ENCODE results near the gene TMEM272.

The TMEM272 gene

DNA sequence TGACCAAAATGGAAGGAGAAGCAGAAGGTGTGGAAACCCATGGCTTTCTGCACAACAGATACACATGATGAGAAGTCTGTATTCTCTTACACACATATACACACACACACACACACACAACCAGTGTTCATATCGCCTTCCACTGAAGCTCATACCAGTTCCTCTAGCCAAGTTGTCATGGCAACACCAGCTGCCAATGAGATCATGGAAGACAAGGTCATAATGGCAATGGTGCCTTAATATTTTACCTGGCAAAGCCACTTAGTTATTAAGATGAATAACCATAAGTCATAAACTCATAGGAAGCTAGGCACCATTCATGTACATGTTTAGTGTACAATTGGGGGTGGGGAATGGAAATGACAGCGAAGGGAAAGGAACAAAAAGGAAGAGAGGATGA is 38.4 kb downstream of the TMEM272 start (continued):
- no peak for TF ChIP-seq RARB (CRISPR knock-in tag; IDR thresholded peaks at IDR 0.05)
- no peak for TF ChIP-seq OSR1 (CRISPR knock-in tag; IDR thresholded peaks at IDR 0.05)
- TF ChIP-seq BACH2 (CRISPR knock-in tag; IDR thresholded peaks at IDR 0.05; ENCODE audit: borderline replicate concordance), result no peak
- TF ChIP-seq ZC3H10 (CRISPR knock-in tag; IDR thresholded peaks at IDR 0.05), result no peak

- no peak for ATAC-seq
- TF ChIP-seq BACH2 (CRISPR knock-in tag; IDR thresholded peaks at IDR 0.05; ENCODE audit: borderline replicate concordance), result no peak
- TF ChIP-seq ISL1 (CRISPR knock-in tag; IDR thresholded peaks at IDR 0.05), result no peak
- TF ChIP-seq OSR1 (CRISPR knock-in tag; IDR thresholded peaks at IDR 0.05), result no peak
- TF ChIP-seq ZNF8 (CRISPR knock-in tag; IDR thresholded peaks at IDR 0.05), result no peak
- TF ChIP-seq ZFP3 (CRISPR knock-in tag; IDR thresholded peaks at IDR 0.05), result no peak
Measured at GRCh38 chr13:51805925-51806324, 39.1 kb downstream of the TMEM272 start.

GRCh38 chr13:51805313-51805712 is 39.7 kb downstream of the TMEM272 start:
- no peak for ATAC-seq
- no peak for TF ChIP-seq ZC3H10 (CRISPR knock-in tag; IDR thresholded peaks at IDR 0.05)
- TF ChIP-seq ZNF8 (CRISPR knock-in tag; IDR thresholded peaks at IDR 0.05), result no peak
- no peak for TF ChIP-seq CSDC2 (CRISPR knock-in tag; IDR thresholded peaks at IDR 0.05)
- TF ChIP-seq CREB5 (CRISPR knock-in tag; IDR thresholded peaks at IDR 0.05; ENCODE audit: low read depth), result no peak
- TF ChIP-seq, protein P1, sequence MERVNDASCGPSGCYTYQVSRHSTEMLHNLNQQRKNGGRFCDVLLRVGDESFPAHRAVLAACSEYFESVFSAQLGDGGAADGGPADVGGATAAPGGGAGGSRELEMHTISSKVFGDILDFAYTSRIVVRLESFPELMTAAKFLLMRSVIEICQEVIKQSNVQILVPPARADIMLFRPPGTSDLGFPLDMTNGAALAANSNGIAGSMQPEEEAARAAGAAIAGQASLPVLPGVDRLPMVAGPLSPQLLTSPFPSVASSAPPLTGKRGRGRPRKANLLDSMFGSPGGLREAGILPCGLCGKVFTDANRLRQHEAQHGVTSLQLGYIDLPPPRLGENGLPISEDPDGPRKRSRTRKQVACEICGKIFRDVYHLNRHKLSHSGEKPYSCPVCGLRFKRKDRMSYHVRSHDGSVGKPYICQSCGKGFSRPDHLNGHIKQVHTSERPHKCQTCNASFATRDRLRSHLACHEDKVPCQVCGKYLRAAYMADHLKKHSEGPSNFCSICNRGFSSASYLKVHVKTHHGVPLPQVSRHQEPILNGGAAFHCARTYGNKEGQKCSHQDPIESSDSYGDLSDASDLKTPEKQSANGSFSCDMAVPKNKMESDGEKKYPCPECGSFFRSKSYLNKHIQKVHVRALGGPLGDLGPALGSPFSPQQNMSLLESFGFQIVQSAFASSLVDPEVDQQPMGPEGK (CRISPR knock-in tag; IDR thresholded peaks at IDR 0.05; ENCODE audit: borderline replicate concordance), result no peak
- no peak for TF ChIP-seq SNAI2 (CRISPR knock-in tag; IDR thresholded peaks at IDR 0.05)
- no peak for TF ChIP-seq ZFP3 (CRISPR knock-in tag; IDR thresholded peaks at IDR 0.05)
- TF ChIP-seq TCF4 (CRISPR knock-in tag; IDR thresholded peaks at IDR 0.05; ENCODE audit: borderline replicate concordance), result no peak
- no peak for TF ChIP-seq ZFP30 (CRISPR knock-in tag; IDR thresholded peaks at IDR 0.05)
- no peak for TF ChIP-seq ARNTL (CRISPR knock-in tag; IDR thresholded peaks at IDR 0.05; ENCODE audit: borderline replicate concordance, low read depth)

DNA sequence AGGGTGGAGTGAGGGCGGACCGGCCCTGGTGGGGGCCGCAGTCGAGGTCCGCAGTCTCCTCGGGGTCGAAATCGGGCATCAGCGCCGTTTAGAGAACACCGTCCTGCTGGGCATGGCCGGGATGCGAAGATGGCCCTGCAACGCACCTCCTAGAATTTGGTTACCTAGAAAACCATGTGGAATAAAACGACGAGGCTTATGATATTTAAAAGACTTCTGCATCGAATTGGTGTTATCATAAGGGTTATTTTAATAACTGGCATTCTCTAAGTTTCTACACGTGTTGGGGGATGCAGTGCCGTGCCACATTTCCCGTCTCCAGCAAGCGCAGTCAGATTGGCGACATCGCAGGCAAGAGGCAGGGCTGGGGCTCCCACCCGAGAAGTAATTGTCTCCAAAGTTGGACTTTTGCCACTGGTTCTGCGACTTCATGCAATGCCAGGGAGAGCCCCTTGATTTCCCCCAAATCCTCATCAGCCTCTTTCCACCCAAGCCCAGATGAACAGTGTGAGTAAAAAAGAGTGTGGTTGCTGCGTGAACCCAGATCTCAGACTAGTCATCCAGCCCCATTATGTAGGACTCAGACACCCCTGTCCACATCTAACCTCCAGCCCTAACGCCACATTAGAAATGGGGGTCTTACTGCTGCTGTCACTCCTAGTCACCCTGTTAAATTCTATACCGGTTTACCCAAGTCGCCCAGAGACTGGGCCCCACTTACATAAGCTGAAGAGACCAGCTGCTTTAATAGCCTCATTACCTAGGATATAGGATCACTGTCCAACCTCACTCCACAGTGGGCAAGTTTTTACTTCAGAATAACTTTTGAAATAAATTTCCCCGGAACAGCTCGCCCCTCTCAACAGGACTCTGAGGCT is 40.4 kb downstream of the TMEM272 start:
- no peak for ATAC-seq
- TF ChIP-seq RARB (CRISPR knock-in tag; IDR thresholded peaks at IDR 0.05), result no peak
- TF ChIP-seq ZFP30 (CRISPR knock-in tag; IDR thresholded peaks at IDR 0.05), result 0 out of 2 replicates have a peak, but pooled peaks have one; percentile 5
- no peak for TF ChIP-seq ZNF565 (CRISPR knock-in tag; conservative IDR thresholded peaks at IDR 0.05; ENCODE audit: low read depth)
- TF ChIP-seq, protein P1 (CRISPR knock-in tag; IDR thresholded peaks at IDR 0.05; ENCODE audit: borderline replicate concordance), result 0 out of 2 replicates have a peak, but pooled peaks have one; percentile 37
- TF ChIP-seq PPARA (CRISPR knock-in tag; IDR thresholded peaks at IDR 0.05; ENCODE audit: borderline replicate concordance), result no peak
- no peak for TF ChIP-seq TCF4 (CRISPR knock-in tag; IDR thresholded peaks at IDR 0.05; ENCODE audit: borderline replicate concordance)
- TF ChIP-seq, protein P2, sequence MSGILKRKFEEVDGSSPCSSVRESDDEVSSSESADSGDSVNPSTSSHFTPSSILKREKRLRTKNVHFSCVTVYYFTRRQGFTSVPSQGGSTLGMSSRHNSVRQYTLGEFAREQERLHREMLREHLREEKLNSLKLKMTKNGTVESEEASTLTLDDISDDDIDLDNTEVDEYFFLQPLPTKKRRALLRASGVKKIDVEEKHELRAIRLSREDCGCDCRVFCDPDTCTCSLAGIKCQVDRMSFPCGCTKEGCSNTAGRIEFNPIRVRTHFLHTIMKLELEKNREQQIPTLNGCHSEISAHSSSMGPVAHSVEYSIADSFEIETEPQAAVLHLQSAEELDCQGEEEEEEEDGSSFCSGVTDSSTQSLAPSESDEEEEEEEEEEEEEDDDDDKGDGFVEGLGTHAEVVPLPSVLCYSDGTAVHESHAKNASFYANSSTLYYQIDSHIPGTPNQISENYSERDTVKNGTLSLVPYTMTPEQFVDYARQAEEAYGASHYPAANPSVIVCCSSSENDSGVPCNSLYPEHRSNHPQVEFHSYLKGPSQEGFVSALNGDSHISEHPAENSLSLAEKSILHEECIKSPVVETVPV (CRISPR knock-in tag; IDR thresholded peaks at IDR 0.05), result no peak
- no peak for TF ChIP-seq TOX (CRISPR knock-in tag; IDR thresholded peaks at IDR 0.05; ENCODE audit: borderline replicate concordance)
- TF ChIP-seq CSDC2 (CRISPR knock-in tag; IDR thresholded peaks at IDR 0.05), result no peak
